Retinal pigment epithelial cell (primary cell): ENCODE data around the gene OR8B12.

Experiments
- DNase-seq: peaks from one replicate; pipeline ENCODE4 v3.0.0-alpha.2; 2010; ENCODE audit warnings: low read depth
- H3K4me3 ChIP-seq: 2 replicates; pipeline ENCODE4 v1.5.1; 2011; ENCODE audit warnings: mild to moderate bottlenecking, low read length, control low read depth, moderate library complexity
- TF ChIP-seq, protein P1 (sequence below): conservative IDR thresholded peaks from 2 replicates; pipeline ENCODE4 v1.5.1; 2011; ENCODE audit warnings: low read depth, low read length, control low read depth, inconsistent platforms

OR8B12 gene

DNA sequence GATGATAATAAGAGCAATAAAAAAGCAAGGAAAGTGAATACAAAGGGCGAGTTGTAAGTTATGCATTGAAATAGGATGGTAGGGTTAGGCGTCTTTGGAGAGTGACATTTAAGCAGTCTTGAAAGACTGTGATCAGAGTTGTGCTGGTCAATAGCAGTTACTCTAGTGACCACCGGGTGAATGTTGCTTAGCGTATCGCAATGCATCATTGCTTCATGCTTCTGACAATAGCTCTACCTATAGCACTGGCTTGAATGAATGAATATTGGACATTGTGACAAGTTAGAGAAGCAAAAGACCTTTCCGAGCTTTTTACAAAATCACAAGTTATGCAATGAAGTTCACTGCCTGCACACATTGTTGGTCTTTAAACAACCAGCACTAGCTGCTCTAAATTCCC, 7.7 kb upstream of the OR8B12 start:
- no peak for DNase-seq
- H3K4me3 ChIP-seq: no peak overlapping the region
- TF ChIP-seq, protein P1, sequence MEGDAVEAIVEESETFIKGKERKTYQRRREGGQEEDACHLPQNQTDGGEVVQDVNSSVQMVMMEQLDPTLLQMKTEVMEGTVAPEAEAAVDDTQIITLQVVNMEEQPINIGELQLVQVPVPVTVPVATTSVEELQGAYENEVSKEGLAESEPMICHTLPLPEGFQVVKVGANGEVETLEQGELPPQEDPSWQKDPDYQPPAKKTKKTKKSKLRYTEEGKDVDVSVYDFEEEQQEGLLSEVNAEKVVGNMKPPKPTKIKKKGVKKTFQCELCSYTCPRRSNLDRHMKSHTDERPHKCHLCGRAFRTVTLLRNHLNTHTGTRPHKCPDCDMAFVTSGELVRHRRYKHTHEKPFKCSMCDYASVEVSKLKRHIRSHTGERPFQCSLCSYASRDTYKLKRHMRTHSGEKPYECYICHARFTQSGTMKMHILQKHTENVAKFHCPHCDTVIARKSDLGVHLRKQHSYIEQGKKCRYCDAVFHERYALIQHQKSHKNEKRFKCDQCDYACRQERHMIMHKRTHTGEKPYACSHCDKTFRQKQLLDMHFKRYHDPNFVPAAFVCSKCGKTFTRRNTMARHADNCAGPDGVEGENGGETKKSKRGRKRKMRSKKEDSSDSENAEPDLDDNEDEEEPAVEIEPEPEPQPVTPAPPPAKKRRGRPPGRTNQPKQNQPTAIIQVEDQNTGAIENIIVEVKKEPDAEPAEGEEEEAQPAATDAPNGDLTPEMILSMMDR: no peak

DNA sequence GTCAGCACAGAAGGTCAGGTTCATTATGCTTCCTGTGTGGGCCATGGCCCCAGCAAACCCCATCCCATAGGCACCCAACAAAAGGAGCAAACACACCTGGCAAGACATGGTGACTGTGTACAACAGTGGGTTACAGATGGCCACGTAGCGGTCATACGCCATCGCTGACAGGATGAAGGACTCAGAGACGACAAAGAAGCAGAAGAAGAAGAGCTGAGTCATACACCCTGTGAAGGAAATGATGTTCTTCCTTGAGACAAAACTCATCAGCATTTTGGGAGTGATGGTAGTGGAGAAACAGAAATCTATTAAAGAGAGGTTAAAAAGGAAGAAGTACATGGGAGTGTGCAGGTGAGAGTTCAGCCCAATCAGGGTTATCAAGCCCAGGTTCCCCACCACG, 309 bp downstream of the OR8B12 start:
- no peak for DNase-seq
- TF ChIP-seq, protein P1: no peak
- no peak overlapping the region for H3K4me3 ChIP-seq

GRCh38 chr11:124541204-124541603, 2.2 kb downstream of the OR8B12 start:
- TF ChIP-seq, protein P1: no peak
- no peak overlapping the region for H3K4me3 ChIP-seq
- DNase-seq: no peak

DNA sequence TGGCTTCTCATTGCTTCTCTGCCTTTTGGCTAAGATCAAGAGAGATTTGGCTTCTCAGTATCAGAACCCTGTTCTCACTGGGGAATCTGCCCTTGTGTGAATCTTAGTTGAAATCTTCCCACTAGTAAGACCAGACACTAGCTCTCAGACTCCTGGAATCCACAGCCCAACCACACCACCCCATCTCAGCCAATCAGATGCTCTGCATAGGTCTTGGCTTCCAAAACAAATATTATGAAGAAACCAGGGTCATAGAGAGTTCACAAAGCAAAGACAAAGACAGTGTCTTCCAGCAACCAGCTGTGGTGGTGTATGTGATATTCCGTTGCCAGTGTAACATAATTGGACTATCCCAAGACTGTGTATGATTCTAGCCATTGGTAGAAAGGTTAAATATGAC, 5.4 kb downstream of the OR8B12 start:
- DNase-seq: no peak
- no peak overlapping the region for H3K4me3 ChIP-seq
- TF ChIP-seq, protein P1: no peak

- no peak for DNase-seq
- TF ChIP-seq, protein P1: no peak
Measured at GRCh38 chr11:124536520-124536919, 6.9 kb downstream of the OR8B12 start.

GRCh38 chr11:124535552-124536232, 7.8 kb downstream of the OR8B12 start:
- DNase-seq: no peak
- TF ChIP-seq, protein P1: no peak
- H3K4me3 ChIP-seq: no peak overlapping the region

More at GRCh38 chr11:124536520-124536919, 6.9 kb downstream of the OR8B12 start:
- no peak overlapping the region for H3K4me3 ChIP-seq

GRCh38 chr11:124534051-124534450, 9.4 kb downstream of the OR8B12 start:
- no peak overlapping the region for H3K4me3 ChIP-seq
- TF ChIP-seq, protein P1: no peak
- DNase-seq: no peak
